Measurements from ENCODE around the gene ABCA13.

GRCh38 chr7:48347230-48347825 is 176.1 kb downstream of the ABCA13 start:
- no peak for TF ChIP-seq POLR2A (IDR thresholded peaks at IDR 0.05)
- no peak for TF ChIP-seq CTCF (IDR thresholded peaks at IDR 0.05)

All from gastroesophageal sphincter (tissue), 3 donors.